OCI-LY3 (cell line): ENCODE data around the gene GARIN3.

Experiments used
- H2AFZ ChIP-seq: fragments of 200-600, 300-600 bp; shearing (Covaris generic); 2 replicates; pipeline ENCODE4 v1.6.0; 2014; ENCODE audit warnings: antibody characterized with exemption, low read depth, low read length
- H3K27ac ChIP-seq: fragments of 200-600, 300-600 bp; sonication (generic); 2 replicates; pipeline ENCODE4 v1.5.1; 2014; ENCODE audit warnings: mild to moderate bottlenecking, low read length, moderate library complexity, mixed read lengths
- H3K27me3 ChIP-seq: fragments of 200-600, 300-600 bp; sonication (generic); 2 replicates; pipeline ENCODE4 v1.6.1; 2014; ENCODE audit warnings: low read depth, low read length, mixed read lengths
- H3K36me3 ChIP-seq: fragments of 200-600, 300-600 bp; sonication (generic); replicated peaks from 2 replicates; pipeline ENCODE3; 2014; ENCODE audit warnings: low read depth, low read length, mixed read lengths
- H3K4me1 ChIP-seq: fragments of 300-600, 200-600 bp; sonication (generic); 2 replicates; pipeline ENCODE4 v1.6.1; 2014; ENCODE audit warnings: low read length, mixed read lengths
- H3K4me2 ChIP-seq: fragments of 200-600, 300-600 bp; sonication (generic); 2 replicates; pipeline ENCODE4 v1.6.1; 2014; ENCODE audit warnings: low read length, mixed read lengths
- H3K4me3 ChIP-seq: fragments of 300-600, 200-600 bp; sonication (generic); 2 replicates; pipeline ENCODE4 v1.5.1; 2014; ENCODE audit warnings: antibody characterized with exemption, mild to moderate bottlenecking, low read length, moderate library complexity
- H3K79me2 ChIP-seq: fragments of 300-600, 200-600 bp; shearing (Covaris generic); 2 replicates; pipeline ENCODE4 v1.6.1; 2014; ENCODE audit warnings: mild to moderate bottlenecking, low read length, mixed read lengths
- H3K9ac ChIP-seq: fragments of 300-600, 200-600 bp; shearing (Covaris generic); 2 replicates; pipeline ENCODE4 v1.6.0; 2014; ENCODE audit warnings: mild to moderate bottlenecking, low read length, moderate library complexity
- H3K9me3 ChIP-seq: fragments of 200-600, 300-600 bp; shearing (Covaris generic); 2 replicates; pipeline ENCODE4 v1.6.1; 2014; ENCODE audit warnings: low read length, mixed read lengths; ENCODE audit not compliant: insufficient read depth
- H4K20me1 ChIP-seq: fragments of 200-600, 300-600 bp; sonication (generic); 2 replicates; pipeline ENCODE4 v1.6.1; 2016; ENCODE audit warnings: low read length, mixed read lengths; ENCODE audit not compliant: insufficient read depth
- CTCF ChIP-seq: fragments of 200-600, 300-600 bp; sonication (generic); IDR thresholded peaks from 2 replicates; pipeline ENCODE4 v1.5.1; 2014; ENCODE audit warnings: antibody characterized with exemption, low read length, low read depth
- EZH2phosphoT487 ChIP-seq: fragments of 200-600 bp; shearing (Covaris generic); IDR thresholded peaks from 2 replicates; pipeline ENCODE4 v1.6.1; 2018; ENCODE audit warnings: antibody characterized with exemption, mixed run types, low read depth

The GARIN3 gene

GRCh38 chr5:157130925-157131324 is 35.1 kb downstream of the GARIN3 start:
- no peak for TF ChIP-seq EZH2phosphoT487
- TF ChIP-seq CTCF: no peak
- Histone ChIP-seq H3K36me3 (no peaks in the 10 kb centered on the region), H3K9me3 (no peaks in the 10 kb centered on the region), H3K79me2 (no peaks in the 10 kb centered on the region), H3K27me3 (no peaks in the 10 kb centered on the region), H3K4me3 (peak overlapping the region; percentile 75), H3K27ac (no peak overlapping the region), H2AFZ (no peak overlapping the region), H3K9ac (no peak overlapping the region), H4K20me1 (no peaks in the 10 kb centered on the region), H3K4me1 (peaks cover 8% of the 10 kb centered on the region), H3K4me2 (peak overlapping the region; percentile 65)

GRCh38 chr5:157121709-157122108 is 44.4 kb downstream of the GARIN3 start:
- Histone ChIP-seq H4K20me1 (no peaks in the 10 kb centered on the region), H3K27ac (no peak overlapping the region), H3K9ac (no peak overlapping the region), H2AFZ (no peak overlapping the region), H3K4me3 (no peak overlapping the region), H3K4me2 (no peak overlapping the region), H3K36me3 (no peaks in the 10 kb centered on the region), H3K79me2 (no peaks in the 10 kb centered on the region), H3K27me3 (no peaks in the 10 kb centered on the region), H3K9me3 (peaks cover 5% of the 10 kb centered on the region; the same call in 1 of the 2 replicates), H3K4me1 (no peaks in the 10 kb centered on the region)
- no peak for TF ChIP-seq EZH2phosphoT487
- TF ChIP-seq CTCF: no peak

GRCh38 chr5:157120102-157120501 is 46.0 kb downstream of the GARIN3 start:
- no peak overlapping the region for H3K27ac ChIP-seq
- no peak overlapping the region for H3K4me2 ChIP-seq
- H3K79me2 ChIP-seq: no peaks in the 10 kb centered on the region
- H3K27me3 ChIP-seq: no peaks in the 10 kb centered on the region
- H2AFZ ChIP-seq: no peak overlapping the region
- TF ChIP-seq CTCF (no peak), EZH2phosphoT487 (no peak)
- H4K20me1 ChIP-seq: no peaks in the 10 kb centered on the region
- H3K9me3 ChIP-seq: peaks cover 5% of the 10 kb centered on the region; the same call in 1 of the 2 replicates
- H3K9ac ChIP-seq: no peak overlapping the region
- H3K4me3 ChIP-seq: no peak overlapping the region
- no peaks in the 10 kb centered on the region for H3K4me1 ChIP-seq
- H3K36me3 ChIP-seq: no peaks in the 10 kb centered on the region

GRCh38 chr5:157116483-157116954 is 49.5 kb downstream of the GARIN3 start:
- no peak overlapping the region for H3K4me2 ChIP-seq
- no peaks in the 10 kb centered on the region for H3K4me1 ChIP-seq
- no peaks in the 10 kb centered on the region for H4K20me1 ChIP-seq
- H3K27ac ChIP-seq: no peak overlapping the region
- H3K4me3 ChIP-seq: no peak overlapping the region
- no peak overlapping the region for H2AFZ ChIP-seq
- H3K79me2 ChIP-seq: no peaks in the 10 kb centered on the region
- peaks cover 4% of the 10 kb centered on the region; the same call in 1 of the 2 replicates for H3K9me3 ChIP-seq
- TF ChIP-seq EZH2phosphoT487 (no peak), CTCF (no peak)
- H3K36me3 ChIP-seq: no peaks in the 10 kb centered on the region
- no peak overlapping the region for H3K9ac ChIP-seq
- no peaks in the 10 kb centered on the region for H3K27me3 ChIP-seq
